ENCODE measurements around the gene MSANTD3.
A peak's percentile ranks its signal among the peaks of the same experiment; 100 is the strongest.

MSANTD3 gene

GRCh38 chr9:100448266-100448665 lies 21.3 kb downstream of the MSANTD3 start:
- TF ChIP-seq CTCF (conservative IDR thresholded peaks at IDR 0.05; ENCODE audit: low read depth, low read length), result no peak
- no peak overlapping the region for H3K4me3 ChIP-seq (ENCODE audit: low read depth, low read length)
- no peak for DNase-seq (ENCODE audit: low read depth)

GRCh38 chr9:100449420-100449819 lies 22.5 kb downstream of the MSANTD3 start:
- DNase-seq (ENCODE audit: low read depth), result no peak
- no peak overlapping the region for H3K4me3 ChIP-seq (ENCODE audit: low read depth, low read length)
- no peak for TF ChIP-seq CTCF (conservative IDR thresholded peaks at IDR 0.05; ENCODE audit: low read depth, low read length)

GRCh38 chr9:100452894-100453293 lies 26.0 kb downstream of the MSANTD3 start:
- TF ChIP-seq CTCF (conservative IDR thresholded peaks at IDR 0.05; ENCODE audit: low read depth, low read length), result no peak
- no peak overlapping the region for H3K4me3 ChIP-seq (ENCODE audit: low read depth, low read length)
- DNase-seq (ENCODE audit: low read depth), result no peak

GRCh38 chr9:100455470-100455869 lies 28.5 kb downstream of the MSANTD3 start:
- DNase-seq (ENCODE audit: low read depth), result peak; percentile 12

GRCh38 chr9:100457517-100457916 lies 30.6 kb downstream of the MSANTD3 start:
- no peak overlapping the region for H3K4me3 ChIP-seq (ENCODE audit: low read depth, low read length)
- no peak for TF ChIP-seq CTCF (conservative IDR thresholded peaks at IDR 0.05; ENCODE audit: low read depth, low read length)
- DNase-seq (ENCODE audit: low read depth), result no peak

More at GRCh38 chr9:100455470-100455869, 28.5 kb downstream of the MSANTD3 start:
- no peak for TF ChIP-seq CTCF (conservative IDR thresholded peaks at IDR 0.05; ENCODE audit: low read depth, low read length)
- no peak overlapping the region for H3K4me3 ChIP-seq (ENCODE audit: low read depth, low read length)

GRCh38 chr9:100459963-100460362 lies 33.0 kb downstream of the MSANTD3 start:
- H3K4me3 ChIP-seq (ENCODE audit: low read depth, low read length), result no peak overlapping the region
- DNase-seq (ENCODE audit: low read depth), result no peak
- TF ChIP-seq CTCF (conservative IDR thresholded peaks at IDR 0.05; ENCODE audit: low read depth, low read length), result no peak

- DNase-seq (ENCODE audit: low read depth), result no peak
- no peak overlapping the region for H3K4me3 ChIP-seq (ENCODE audit: low read depth, low read length)
- TF ChIP-seq CTCF (conservative IDR thresholded peaks at IDR 0.05; ENCODE audit: low read depth, low read length), result no peak
Observed at GRCh38 chr9:100465274-100465673, 38.3 kb downstream of the MSANTD3 start.
